Panc1 (cell line): ENCODE data around the gene ANXA6. TPM values are rescaled to one million over a fixed set of nuclear protein-coding genes. Genes with fewer than 3 reads are reported as not detected.

Experiments used
- ATAC-seq: fragments of 200-7000 bp; cut with Tn5 transposase; 2 replicates; pipeline ENCODE4 v1.9.1; 2020; ENCODE audit warnings: mild to moderate bottlenecking, moderate library complexity
- BruUV-seq: library from RNA; stranded (reverse); fragments of 400-500 nt; replicated peaks from 2 replicates; lab custom pipeline; 2021; lab: Mats Ljungman, UMichigan
- CTCF ChIA-PET: fragments of 300-600 bp; sonication (Branson Sonifier 250); formaldehyde crosslinking; loops from one replicate; lab custom pipeline; 2022; ENCODE audit warnings: antibody characterized with exemption; lab: Charles Lee
- POLR2A ChIA-PET: fragments of 300-600 bp; sonication (Branson Sonifier 250); formaldehyde crosslinking; loops from one replicate; lab custom pipeline; 2022; ENCODE audit warnings: antibody characterized with exemption; lab: Charles Lee
- DNase-seq: peaks from one replicate; pipeline ENCODE4 v3.0.0-alpha.2; 2010; ENCODE audit warnings: low read depth, low spot score
- H3K27ac ChIP-seq: 2 replicates; pipeline ENCODE4 v1.5.1; 2011; ENCODE audit warnings: mild to moderate bottlenecking, low read length, inconsistent platforms
- H3K27me3 ChIP-seq: fragments of 200-500 bp; sonication (Bioruptor generic); 2 replicates; pipeline ENCODE4 v1.6.0; 2014; ENCODE audit warnings: low read length, inconsistent platforms; ENCODE audit not compliant: control insufficient read depth, insufficient read depth
- H3K36me3 ChIP-seq: fragments of 200-500 bp; sonication (Bioruptor generic); 2 replicates; pipeline ENCODE4 v1.5.1; 2014; ENCODE audit warnings: inconsistent platforms, mild to moderate bottlenecking, low read length, moderate library complexity; ENCODE audit not compliant: control insufficient read depth, insufficient read depth
- H3K4me1 ChIP-seq: 2 replicates; pipeline ENCODE4 v1.5.1; 2011; ENCODE audit warnings: inconsistent platforms, mild to moderate bottlenecking, low read length, moderate library complexity; ENCODE audit not compliant: control insufficient read depth, insufficient read depth
- H3K4me3 ChIP-seq, 2 experiments: 2 replicates each; pipeline ENCODE4 v1.5.1; 2011 to 2012; ENCODE audit warnings: low read depth in 2 of 2, low read length in 2 of 2, mild to moderate bottlenecking in 2 of 2, inconsistent platforms in 1 of 2, moderate library complexity in 1 of 2
- H3K9me3 ChIP-seq: fragments of 200-500 bp; sonication (Bioruptor generic); 2 replicates; pipeline ENCODE4 v1.5.1; 2014; ENCODE audit warnings: low read depth, mild to moderate bottlenecking, inconsistent platforms, low read length, moderate library complexity; ENCODE audit not compliant: control insufficient read depth, insufficient read depth
- POLR2AphosphoS5 ChIP-seq: IDR thresholded peaks from 2 replicates; pipeline ENCODE4 v1.6.1; 2012; ENCODE audit warnings: mild to moderate bottlenecking, low read depth, low read length, moderate library complexity
- SIN3A ChIP-seq: IDR thresholded peaks from 2 replicates; pipeline ENCODE4 v1.6.1; 2012; ENCODE audit warnings: low read depth, mild to moderate bottlenecking, low read length, moderate library complexity, borderline replicate concordance; ENCODE audit not compliant: insufficient read depth
- TCF7L2 ChIP-seq: IDR thresholded peaks from 2 replicates; pipeline ENCODE4 v1.6.1; 2011; ENCODE audit warnings: mild to moderate bottlenecking, low read depth, low read length, inconsistent platforms
- in situ Hi-C: cut with HindIII; loops from 2 replicates; pipeline ENCODE4 v1.10.0; 2016; ENCODE audit warnings: low sequenced_read_pairs, low pct_unique_long_range_greater_than_20kb
- intact Hi-C: fragments of 100-400 bp; cut with micrococcal nuclease; formaldehyde crosslinking; loops from one replicate; pipeline ENCODE4 v1.10.0; 2022; ENCODE audit not compliant: unreplicated experiment
- total RNA-seq: library from RNA; stranded (reverse); gene quantifications from one replicate; pipeline ENCODE4 v1.2.1, GENCODE V29; 2021; ENCODE audit not compliant: unreplicated experiment
- TF ChIP-seq, protein P1 (sequence below): fragments of 450-650 bp; IDR thresholded peaks from 2 replicates; pipeline ENCODE4 v1.5.1; 2017; ENCODE audit warnings: mild to moderate bottlenecking
- TF ChIP-seq, protein P2 (sequence below), 2 experiments: IDR thresholded peaks; 2 replicates each; pipeline ENCODE4 v1.6.1; 2011 to 2012; ENCODE audit warnings: low read depth in 2 of 2, control low read depth in 1 of 2, low read length in 1 of 2, mild to moderate bottlenecking in 1 of 2, moderate library complexity in 1 of 2; ENCODE audit not compliant: insufficient read depth in 1 of 2

The ANXA6 gene
- total RNA-seq, 1 experiment from 2014 or later, result 60.0 TPM

DNA sequence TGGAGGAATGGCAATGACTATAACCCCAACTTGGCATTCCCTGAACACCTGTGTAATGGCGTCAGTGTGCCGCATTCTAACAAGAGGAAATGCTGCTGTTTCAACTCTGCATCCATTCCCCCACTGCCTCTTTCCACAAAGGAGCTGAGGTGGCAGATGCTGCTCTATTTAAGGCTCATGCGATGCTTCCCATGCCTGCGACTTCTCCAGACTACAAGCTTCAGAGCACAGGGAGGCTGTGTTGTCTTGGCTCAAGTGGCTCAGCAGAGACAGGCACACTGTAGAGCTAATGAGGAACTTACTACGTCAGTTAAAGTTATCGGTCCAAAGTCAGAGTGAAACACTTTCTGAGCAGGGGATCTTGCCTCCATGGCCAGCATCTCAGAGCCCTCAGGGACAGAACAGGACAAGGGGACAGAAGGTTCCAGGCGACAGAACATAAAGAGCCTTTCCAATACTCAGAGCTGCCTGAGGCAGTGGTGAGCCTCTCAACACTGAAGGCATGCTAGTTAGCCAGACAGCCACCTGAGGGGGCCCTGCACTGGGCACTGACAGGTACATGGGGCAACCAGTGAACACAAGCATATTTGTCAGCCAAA lies 98.6 kb downstream of the ANXA6 start:
- ChIA-PET POLR2A (interaction anchor here (0.5 kb wide), 1 partner anchor 24 kb away, joined by 10 read pairs; no protein-coding TSS in a partner anchor), CTCF (interaction anchor here (1.0 kb wide), 1 partner anchor 56 kb away, joined by 3 read pairs; no protein-coding TSS in a partner anchor)
- Histone ChIP-seq H3K4me3 (no peak overlapping the region), H3K27ac (no peak overlapping the region), H3K4me1 (no peaks in the 10 kb centered on the region; the same call in 1 of the 2 replicates), H3K27me3 (no peaks in the 10 kb centered on the region), H3K9me3 (no peaks in the 10 kb centered on the region), H3K36me3 (0 out of 2 replicates have a peak, but pooled peaks cover 2% of the 10 kb centered on the region)
- TF ChIP-seq, protein P1, sequence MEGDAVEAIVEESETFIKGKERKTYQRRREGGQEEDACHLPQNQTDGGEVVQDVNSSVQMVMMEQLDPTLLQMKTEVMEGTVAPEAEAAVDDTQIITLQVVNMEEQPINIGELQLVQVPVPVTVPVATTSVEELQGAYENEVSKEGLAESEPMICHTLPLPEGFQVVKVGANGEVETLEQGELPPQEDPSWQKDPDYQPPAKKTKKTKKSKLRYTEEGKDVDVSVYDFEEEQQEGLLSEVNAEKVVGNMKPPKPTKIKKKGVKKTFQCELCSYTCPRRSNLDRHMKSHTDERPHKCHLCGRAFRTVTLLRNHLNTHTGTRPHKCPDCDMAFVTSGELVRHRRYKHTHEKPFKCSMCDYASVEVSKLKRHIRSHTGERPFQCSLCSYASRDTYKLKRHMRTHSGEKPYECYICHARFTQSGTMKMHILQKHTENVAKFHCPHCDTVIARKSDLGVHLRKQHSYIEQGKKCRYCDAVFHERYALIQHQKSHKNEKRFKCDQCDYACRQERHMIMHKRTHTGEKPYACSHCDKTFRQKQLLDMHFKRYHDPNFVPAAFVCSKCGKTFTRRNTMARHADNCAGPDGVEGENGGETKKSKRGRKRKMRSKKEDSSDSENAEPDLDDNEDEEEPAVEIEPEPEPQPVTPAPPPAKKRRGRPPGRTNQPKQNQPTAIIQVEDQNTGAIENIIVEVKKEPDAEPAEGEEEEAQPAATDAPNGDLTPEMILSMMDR, result no peak
- TF ChIP-seq POLR2AphosphoS5 (no peak), TCF7L2 (no peak), SIN3A (no peak)
- TF ChIP-seq, protein P2, sequence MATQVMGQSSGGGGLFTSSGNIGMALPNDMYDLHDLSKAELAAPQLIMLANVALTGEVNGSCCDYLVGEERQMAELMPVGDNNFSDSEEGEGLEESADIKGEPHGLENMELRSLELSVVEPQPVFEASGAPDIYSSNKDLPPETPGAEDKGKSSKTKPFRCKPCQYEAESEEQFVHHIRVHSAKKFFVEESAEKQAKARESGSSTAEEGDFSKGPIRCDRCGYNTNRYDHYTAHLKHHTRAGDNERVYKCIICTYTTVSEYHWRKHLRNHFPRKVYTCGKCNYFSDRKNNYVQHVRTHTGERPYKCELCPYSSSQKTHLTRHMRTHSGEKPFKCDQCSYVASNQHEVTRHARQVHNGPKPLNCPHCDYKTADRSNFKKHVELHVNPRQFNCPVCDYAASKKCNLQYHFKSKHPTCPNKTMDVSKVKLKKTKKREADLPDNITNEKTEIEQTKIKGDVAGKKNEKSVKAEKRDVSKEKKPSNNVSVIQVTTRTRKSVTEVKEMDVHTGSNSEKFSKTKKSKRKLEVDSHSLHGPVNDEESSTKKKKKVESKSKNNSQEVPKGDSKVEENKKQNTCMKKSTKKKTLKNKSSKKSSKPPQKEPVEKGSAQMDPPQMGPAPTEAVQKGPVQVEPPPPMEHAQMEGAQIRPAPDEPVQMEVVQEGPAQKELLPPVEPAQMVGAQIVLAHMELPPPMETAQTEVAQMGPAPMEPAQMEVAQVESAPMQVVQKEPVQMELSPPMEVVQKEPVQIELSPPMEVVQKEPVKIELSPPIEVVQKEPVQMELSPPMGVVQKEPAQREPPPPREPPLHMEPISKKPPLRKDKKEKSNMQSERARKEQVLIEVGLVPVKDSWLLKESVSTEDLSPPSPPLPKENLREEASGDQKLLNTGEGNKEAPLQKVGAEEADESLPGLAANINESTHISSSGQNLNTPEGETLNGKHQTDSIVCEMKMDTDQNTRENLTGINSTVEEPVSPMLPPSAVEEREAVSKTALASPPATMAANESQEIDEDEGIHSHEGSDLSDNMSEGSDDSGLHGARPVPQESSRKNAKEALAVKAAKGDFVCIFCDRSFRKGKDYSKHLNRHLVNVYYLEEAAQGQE (IDR thresholded peaks at IDR 0.05; ENCODE audit: insufficient read depth in 1 of 2, low read depth in 2 of 2, low read length in 1 of 2), result no peak
- intact Hi-C loops, result no loop called here
- DNase-seq (no peak), ATAC-seq (no peak)
- no TSS peak for BruUV-seq
- in situ Hi-C loops, result no loop called here

- Histone ChIP-seq H3K36me3 (0 out of 2 replicates have a peak, but pooled peaks cover 2% of the 10 kb centered on the region), H3K27ac (no peak overlapping the region), H3K4me1 (no peaks in the 10 kb centered on the region; the same call in 1 of the 2 replicates), H3K27me3 (no peaks in the 10 kb centered on the region), H3K4me3 (no peak overlapping the region), H3K9me3 (no peaks in the 10 kb centered on the region)
- in situ Hi-C loops, result no loop called here
- intact Hi-C loops, result no loop called here
- ChIA-PET CTCF (interaction anchor here (1.0 kb wide), 1 partner anchor 56 kb away, joined by 3 read pairs; no protein-coding TSS in a partner anchor), POLR2A (no interaction called here)
- TF ChIP-seq, protein P2 (IDR thresholded peaks at IDR 0.05; ENCODE audit: insufficient read depth in 1 of 2, low read depth in 2 of 2, low read length in 1 of 2), result no peak
- TF ChIP-seq TCF7L2 (no peak), POLR2AphosphoS5 (no peak), SIN3A (no peak)
- TF ChIP-seq, protein P1, result no peak
- BruUV-seq, result no TSS peak
- DNase-seq (no peak), ATAC-seq (no peak)
Observed at GRCh38 chr5:151058301-151058700, 99.3 kb downstream of the ANXA6 start.
